ENCODE data around the gene ZNF618.

Gene ZNF618

GRCh38 chr9:113962396-113962795 lies 86.3 kb downstream of the ZNF618 start:
- DNase-seq = no peak

- no peak for DNase-seq
These were observed 87.0 kb downstream of the ZNF618 start for GRCh38 chr9:113963017-113963620.

- no peak for DNase-seq
These were observed 87.8 kb downstream of the ZNF618 start for GRCh38 chr9:113963696-113964494.

- DNase-seq = no peak
These were observed 88.5 kb downstream of the ZNF618 start for GRCh38 chr9:113964495-113965170.

- no peak for DNase-seq
These were observed 90.3 kb downstream of the ZNF618 start for GRCh38 chr9:113966394-113966793.

- DNase-seq = no peak
These were observed 91.3 kb downstream of the ZNF618 start for GRCh38 chr9:113967380-113967779.

- no peak for DNase-seq
These were observed 93.2 kb downstream of the ZNF618 start for GRCh38 chr9:113969343-113969742.

GRCh38 chr9:113973226-113973625 lies 97.1 kb downstream of the ZNF618 start:
- no peak for DNase-seq

- DNase-seq = no peak
These were observed 97.9 kb downstream of the ZNF618 start for GRCh38 chr9:113973963-113974413.

GRCh38 chr9:113976915-113977314 lies 100.8 kb downstream of the ZNF618 start:
- DNase-seq = no peak

- no peak for DNase-seq
These were observed 102.7 kb downstream of the ZNF618 start for GRCh38 chr9:113978725-113979342.

GRCh38 chr9:113979343-113980127 lies 103.4 kb downstream of the ZNF618 start:
- DNase-seq = no peak

- no peak for DNase-seq
These were observed 108.7 kb downstream of the ZNF618 start for GRCh38 chr9:113984639-113985380.

GRCh38 chr9:113985968-113986585 lies 110.0 kb downstream of the ZNF618 start:
- no peak for DNase-seq

- no peak for DNase-seq
These were observed 110.8 kb downstream of the ZNF618 start for GRCh38 chr9:113986931-113987330.

GRCh38 chr9:113987526-113987925 lies 111.4 kb downstream of the ZNF618 start:
- DNase-seq = no peak

- no peak for DNase-seq
These were observed 112.4 kb downstream of the ZNF618 start for GRCh38 chr9:113988385-113989016.

GRCh38 chr9:113989017-113989713 lies 113.1 kb downstream of the ZNF618 start:
- no peak for DNase-seq

GRCh38 chr9:113989714-113990569 lies 113.8 kb downstream of the ZNF618 start:
- no peak for DNase-seq
